Suprapubic skin (tissue), 4 donors: ENCODE measurements around the gene PPP1R9A.

Experiments
- CTCF ChIP-seq, 2 donors: fragments of 200-600 bp in 1 of 2; fragments of 450-650 bp in 1 of 2; sonication (generic) in 1 of 2; IDR thresholded peaks; one replicate each; pipeline ENCODE4 v1.5.1; 2016 to 2019; ENCODE audit warnings: antibody characterized with exemption in 2 of 2, mild to moderate bottlenecking in 1 of 2, moderate library complexity in 1 of 2
- EP300 ChIP-seq: sonication (generic); formaldehyde crosslinking; IDR thresholded peaks from one replicate; pipeline ENCODE4 v1.6.1; 2017; ENCODE audit warnings: antibody characterized with exemption
- POLR2A ChIP-seq, 2 donors: fragments of 450-650 bp; IDR thresholded peaks; one replicate each; pipeline ENCODE4 v1.6.1; 2017; ENCODE audit warnings: antibody characterized with exemption in 2 of 2, mild to moderate bottlenecking in 2 of 2, moderate library complexity in 2 of 2
- POLR2AphosphoS5 ChIP-seq, 3 donors: sonication (generic); formaldehyde crosslinking; IDR thresholded peaks; one replicate each; pipeline ENCODE4 v1.6.1; 2017; ENCODE audit warnings: antibody characterized with exemption in 3 of 3

GRCh38 chr7:95298091-95298490 lies 390.7 kb downstream of the PPP1R9A start:
- TF ChIP-seq CTCF (IDR thresholded peaks at IDR 0.05) (no peak), POLR2A (IDR thresholded peaks at IDR 0.05) (no peak), POLR2AphosphoS5 (IDR thresholded peaks at IDR 0.05) (no peak), EP300 (no peak)
